Transverse colon (tissue), 4 donors: ENCODE results near the gene ZIC2.

ENCODE experiments used
- CTCF ChIP-seq, 5 experiments: fragments of 200-600 bp in 3 of 5; fragments of 450-650 bp in 2 of 5; sonication (generic) in 3 of 5; IDR thresholded peaks; 1 replicate in 2 of 5; 2 replicates in 3 of 5; pipeline ENCODE4 v1.5.1; 2016 to 2017; ENCODE audit warnings: antibody characterized with exemption in 5 of 5, inconsistent platforms in 3 of 5, mild to moderate bottlenecking in 2 of 5, moderate library complexity in 1 of 5
- EP300 ChIP-seq: sonication (generic); formaldehyde crosslinking; IDR thresholded peaks from one replicate; pipeline ENCODE4 v1.6.1; 2017; ENCODE audit warnings: antibody characterized with exemption, low read depth
- POLR2A ChIP-seq: fragments of 450-650 bp; IDR thresholded peaks from one replicate; pipeline ENCODE4 v1.6.1; 2016; ENCODE audit warnings: antibody characterized with exemption, mild to moderate bottlenecking, moderate library complexity
- POLR2AphosphoS5 ChIP-seq, 3 donors: sonication (generic); formaldehyde crosslinking; IDR thresholded peaks; one replicate each; pipeline ENCODE4 v1.6.1; 2016; ENCODE audit warnings: antibody characterized with exemption in 3 of 3

DNA sequence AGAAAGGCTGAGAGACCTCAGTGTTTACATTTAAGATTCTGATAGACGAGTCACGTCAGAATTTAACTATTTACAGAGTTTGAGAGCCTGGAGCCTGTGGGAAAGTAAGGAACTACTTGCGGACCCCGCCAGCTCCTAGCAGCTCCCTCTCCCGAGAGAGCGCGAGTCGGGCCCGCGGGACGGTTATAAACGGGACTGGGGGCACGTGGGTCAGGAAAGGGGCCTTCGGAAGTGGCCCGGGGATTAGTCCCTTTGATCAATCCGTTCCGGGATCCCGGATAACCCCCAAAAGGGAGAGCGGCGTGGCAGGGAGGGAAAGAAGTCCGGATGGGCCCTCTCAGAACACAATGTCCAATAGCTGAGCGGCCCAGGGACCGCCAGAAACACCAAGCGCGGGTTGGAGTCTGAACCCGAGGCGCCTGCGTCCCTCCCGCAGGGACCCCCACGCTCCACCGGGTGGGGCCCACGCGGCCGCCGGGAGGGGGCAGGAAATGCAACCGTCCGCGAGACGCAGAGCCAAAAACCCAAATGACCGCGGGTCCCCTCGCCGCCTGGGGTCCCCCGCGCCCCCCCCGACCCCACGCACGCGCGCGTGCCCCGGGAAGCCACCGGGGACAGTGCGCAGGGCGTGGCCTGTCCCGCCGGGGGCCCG lies 13.6 kb upstream of the ZIC2 start:
- no peak for TF ChIP-seq POLR2AphosphoS5 (IDR thresholded peaks at IDR 0.05)
- no peak for TF ChIP-seq CTCF (IDR thresholded peaks at IDR 0.05)
- no peak for TF ChIP-seq POLR2A
- no peak for TF ChIP-seq EP300
